OCI-M1 (cell line): ENCODE measurements around the gene PDLIM5.
"Not testable (repeated sequence)": the region's sequence is repeated elsewhere in the genome, so short reads cannot be mapped to it uniquely, and the experiment has no call there.

Source experiments
- DNase-seq: peaks from one replicate; lab custom pipeline; 2025; lab: John Stamatoyannopoulos, UW

The PDLIM5 gene, protein sequence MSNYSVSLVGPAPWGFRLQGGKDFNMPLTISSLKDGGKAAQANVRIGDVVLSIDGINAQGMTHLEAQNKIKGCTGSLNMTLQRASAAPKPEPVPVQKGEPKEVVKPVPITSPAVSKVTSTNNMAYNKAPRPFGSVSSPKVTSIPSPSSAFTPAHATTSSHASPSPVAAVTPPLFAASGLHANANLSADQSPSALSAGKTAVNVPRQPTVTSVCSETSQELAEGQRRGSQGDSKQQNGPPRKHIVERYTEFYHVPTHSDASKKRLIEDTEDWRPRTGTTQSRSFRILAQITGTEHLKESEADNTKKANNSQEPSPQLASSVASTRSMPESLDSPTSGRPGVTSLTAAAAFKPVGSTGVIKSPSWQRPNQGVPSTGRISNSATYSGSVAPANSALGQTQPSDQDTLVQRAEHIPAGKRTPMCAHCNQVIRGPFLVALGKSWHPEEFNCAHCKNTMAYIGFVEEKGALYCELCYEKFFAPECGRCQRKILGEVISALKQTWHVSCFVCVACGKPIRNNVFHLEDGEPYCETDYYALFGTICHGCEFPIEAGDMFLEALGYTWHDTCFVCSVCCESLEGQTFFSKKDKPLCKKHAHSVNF

DNA sequence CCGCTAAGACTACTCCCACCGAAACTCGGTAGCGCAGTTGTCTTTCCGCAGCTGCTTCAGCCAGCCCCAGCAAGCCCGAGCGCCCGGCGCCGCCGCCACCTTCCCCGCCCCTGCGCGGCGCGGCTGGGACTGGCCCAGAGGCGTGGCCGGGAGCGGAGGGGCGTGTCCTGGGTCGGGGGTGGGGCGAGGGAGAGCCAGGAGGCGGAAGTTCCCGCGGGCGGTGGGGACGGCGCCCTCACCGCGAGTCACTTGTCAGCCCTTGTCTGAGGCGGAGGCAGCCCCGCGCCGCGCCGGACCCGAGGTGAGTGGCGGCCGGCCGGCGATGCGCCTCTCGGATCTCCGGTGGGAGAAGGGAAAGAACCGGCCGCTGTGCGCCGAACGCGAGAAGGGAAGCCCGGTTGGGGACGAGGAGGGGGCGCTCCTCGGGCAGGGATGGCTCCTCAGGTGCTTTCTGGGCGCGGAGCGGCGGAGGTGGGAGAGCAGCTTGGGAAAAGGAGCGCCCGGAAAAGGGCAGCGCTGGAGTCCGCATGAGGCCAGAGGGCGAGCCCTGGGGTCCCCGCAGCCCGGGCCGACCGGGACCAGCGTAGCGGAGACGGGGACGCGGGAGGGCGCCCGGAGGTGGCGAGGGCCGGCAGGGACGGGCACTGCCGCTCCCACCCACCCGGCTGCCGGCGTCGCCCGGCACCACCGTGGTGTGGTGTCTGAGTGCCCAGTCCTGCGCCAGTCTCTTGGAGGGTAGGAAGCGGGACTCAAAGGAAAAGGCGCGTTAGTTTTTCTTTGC is at the start of gene PDLIM5:
PDLIM5 (plus strand) TSS at position 248 of the 781 bp plus-strand sequence. CDS start 3,347 bp downstream, outside the sequence.
- DNase-seq: peak; percentile 94

DNA sequence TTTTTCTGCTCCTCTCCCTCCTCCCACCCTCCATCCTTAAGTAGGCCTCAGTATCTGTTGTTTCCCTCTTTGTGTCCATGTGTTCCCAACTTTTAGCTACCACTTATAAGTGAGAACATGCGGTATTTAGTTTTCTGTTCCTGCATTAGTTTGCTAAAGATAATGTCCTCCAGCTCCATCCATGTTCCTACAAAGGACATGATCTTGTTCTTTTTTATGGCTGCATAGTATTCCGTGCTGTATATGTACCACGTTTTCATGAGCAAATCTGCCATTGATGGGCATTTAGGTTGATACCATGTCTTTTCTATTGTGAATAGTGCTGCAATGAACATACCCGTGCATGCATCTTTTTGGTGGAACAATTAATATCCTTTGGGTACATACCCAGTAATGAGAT is 49.3 kb upstream of the PDLIM5 start:
- not testable (repeated sequence) for DNase-seq

DNA sequence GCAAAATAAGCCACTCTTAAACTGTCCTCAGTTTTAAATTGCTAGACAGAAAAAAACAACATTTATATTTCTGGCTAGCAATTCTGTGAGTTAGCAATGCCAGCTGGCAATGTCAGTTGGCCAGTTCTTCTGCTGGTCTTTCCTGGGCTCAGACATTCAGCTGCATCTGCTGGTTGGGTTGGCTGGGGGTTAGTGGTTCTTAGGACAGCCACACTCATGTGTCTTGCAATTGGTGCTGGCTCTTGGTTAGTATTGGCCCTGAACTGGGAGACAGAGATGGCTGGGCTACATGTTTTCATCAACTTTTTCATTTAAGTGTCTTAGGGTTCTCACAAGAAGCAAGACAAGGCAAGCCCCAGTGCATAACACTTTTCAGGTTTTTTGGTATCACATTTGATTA is 48.0 kb upstream of the PDLIM5 start:
- DNase-seq: no peak

DNA sequence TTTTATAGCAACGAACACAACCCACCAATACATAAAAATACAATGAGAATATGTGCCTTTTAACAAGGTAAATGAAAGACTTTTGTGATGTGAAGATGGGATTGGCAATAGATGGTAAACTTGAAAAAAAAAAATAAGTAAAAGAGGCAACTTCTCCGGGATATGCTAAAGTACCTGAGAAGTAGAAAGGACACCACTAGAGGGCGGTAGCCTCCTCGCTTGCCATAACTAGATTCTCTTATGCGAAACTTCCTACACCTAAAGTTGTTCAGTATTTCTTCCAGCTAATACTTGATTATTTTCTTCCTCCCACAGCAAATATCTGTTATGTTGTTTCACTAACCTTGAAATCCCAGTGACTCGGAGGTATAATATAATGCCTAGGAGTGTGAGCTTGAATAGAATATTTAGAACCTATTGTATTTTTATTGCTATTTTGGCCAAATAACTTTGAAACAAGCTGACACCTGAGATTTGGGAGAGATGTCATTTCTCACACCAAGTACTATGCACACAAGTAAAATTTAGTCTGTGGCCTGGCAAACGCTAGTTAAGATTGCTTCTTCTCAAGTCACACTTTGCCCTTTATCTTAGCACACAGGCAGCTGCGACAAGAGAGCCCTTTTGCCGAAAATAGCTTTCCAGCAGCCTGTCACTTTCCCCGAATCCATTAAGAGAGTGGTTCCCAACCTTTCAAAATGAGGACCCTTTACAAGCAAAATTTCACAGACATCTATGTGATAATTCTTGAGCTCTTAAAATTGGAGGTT is 44.9 kb upstream of the PDLIM5 start:
- peak; percentile 92 for DNase-seq

DNA sequence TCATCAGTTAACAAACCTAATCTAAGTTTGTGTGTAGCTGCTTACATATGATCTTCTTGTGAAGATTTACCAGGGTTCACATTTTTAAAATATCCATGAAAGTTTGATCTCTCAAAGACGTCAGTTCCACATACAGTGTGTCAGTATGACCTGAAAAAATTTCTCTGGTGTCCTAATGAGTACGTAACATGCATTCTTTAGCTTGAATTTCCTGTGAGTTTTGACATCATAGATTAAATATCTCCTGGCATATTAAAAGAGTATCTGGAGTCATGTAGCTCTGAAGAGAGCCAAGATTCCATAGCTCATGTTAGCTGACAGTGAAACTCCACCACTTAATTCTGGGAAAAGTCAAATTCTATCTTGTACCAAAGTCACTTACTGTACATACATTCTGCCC is 43.9 kb upstream of the PDLIM5 start:
- no peak for DNase-seq

DNA sequence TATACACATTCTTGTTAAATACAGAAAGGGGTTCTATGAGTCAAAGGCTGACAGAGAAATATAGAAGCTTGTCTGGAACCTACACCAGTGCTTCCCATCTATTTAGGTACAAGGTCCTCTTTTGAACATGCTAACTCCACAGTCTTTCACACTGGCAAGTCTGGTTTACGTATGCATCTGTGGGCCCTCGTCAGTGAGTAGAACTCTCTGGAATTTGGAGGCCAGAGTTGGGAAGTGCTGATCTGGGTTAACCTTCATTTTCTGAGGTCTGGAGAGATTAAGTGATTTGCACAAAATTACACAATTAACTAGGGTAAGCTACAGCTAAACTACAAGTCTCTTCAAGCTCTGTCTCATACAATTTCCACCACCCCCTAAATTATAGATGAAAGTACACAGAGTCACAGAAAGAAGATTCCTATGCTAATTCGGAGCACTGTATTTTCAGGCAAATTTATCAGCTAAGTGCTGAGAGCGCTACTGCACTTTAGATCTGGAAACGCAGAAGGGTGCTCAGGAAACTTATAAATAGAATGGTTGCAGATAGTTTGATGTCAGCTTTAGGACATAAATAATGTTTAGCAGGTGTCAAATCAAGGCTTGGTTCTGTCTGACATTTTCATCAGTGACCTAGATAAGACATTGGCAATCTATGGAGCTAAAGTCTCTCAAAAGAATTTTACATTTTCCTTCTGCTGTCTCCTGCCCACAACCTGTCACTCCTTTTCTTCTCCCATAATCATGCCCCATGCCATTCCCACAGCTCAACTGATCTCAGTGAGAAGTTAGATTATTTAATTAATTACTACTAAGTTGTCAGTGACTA is 43.0 kb upstream of the PDLIM5 start:
- no peak for DNase-seq

DNA sequence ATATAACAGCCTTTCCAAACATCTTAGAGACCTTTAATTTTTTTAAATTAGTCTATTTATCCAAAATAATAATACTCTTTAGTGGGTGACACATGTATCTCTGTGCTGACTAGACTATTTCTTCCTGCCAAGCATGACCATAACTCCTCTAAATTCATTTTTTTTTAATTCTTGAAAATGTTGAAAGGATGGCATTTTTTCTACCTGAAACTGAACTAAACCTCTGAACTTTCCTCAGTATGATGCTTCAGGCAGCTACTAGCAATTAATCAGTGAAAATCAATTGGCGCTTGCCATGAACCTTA is 42.4 kb upstream of the PDLIM5 start:
- no peak for DNase-seq

DNA sequence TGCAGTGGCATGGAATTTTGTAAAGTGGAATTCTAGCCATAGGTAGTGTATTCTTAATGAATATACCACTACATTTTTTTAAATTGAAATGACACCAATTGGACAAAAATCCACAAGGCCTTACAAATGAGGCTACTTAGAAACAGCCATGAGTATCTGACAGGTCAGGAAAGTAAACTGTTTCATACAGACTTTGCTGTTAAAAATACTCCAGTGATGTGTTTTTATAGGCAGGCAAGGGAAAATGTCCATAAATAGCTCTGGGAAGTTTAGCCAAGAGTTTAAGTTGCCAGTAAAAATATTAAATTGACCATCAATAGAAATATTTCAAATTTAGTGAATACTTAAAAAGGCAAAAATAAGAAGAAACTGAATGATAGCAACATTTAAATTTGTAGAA is 41.8 kb upstream of the PDLIM5 start:
- DNase-seq: no peak

DNA sequence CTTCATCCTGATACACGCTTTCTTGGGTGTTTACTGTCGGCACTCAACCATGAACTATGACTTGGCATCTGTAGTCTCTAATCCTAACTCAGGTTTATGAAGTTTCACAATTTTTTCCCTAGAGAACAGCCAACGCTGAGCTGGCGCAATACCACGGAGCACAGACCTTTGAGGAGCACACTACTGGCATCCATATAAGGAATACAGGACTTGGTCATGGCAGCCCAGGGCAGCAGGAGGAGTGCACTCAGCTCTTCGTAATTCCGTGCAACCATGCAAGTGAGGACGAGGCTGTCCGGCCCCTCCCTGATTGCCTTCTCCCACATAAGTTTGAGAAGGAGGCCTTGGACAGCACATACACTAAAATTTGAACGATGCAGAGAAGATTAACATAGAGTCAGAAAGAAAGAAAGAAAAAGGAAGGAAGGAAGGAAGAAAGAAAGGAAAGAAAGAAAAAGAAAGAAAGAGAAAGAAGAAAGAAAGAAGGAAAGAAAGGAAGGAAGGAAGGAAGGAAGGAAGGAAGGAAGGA is 41.0 kb upstream of the PDLIM5 start:
- DNase-seq: no peak

DNA sequence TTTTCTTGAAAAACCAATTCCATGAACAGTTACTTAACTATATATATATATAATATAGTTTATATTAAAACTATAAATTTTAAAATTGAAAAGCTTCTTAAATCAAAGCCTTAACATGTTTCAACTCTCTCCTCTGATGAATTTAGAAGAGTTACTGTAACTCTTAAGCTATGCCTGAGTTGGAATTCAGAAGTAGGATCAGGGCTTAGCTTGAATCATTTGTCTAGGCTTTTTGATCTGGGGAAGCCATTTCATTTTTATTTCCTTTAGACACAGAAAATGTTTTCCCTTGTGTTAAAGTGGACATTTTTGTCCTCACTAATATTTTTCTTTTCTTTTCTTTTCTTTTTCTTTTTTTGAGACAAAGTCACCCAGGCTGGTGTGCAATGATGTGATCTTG is 40.4 kb upstream of the PDLIM5 start:
- no peak for DNase-seq

DNA sequence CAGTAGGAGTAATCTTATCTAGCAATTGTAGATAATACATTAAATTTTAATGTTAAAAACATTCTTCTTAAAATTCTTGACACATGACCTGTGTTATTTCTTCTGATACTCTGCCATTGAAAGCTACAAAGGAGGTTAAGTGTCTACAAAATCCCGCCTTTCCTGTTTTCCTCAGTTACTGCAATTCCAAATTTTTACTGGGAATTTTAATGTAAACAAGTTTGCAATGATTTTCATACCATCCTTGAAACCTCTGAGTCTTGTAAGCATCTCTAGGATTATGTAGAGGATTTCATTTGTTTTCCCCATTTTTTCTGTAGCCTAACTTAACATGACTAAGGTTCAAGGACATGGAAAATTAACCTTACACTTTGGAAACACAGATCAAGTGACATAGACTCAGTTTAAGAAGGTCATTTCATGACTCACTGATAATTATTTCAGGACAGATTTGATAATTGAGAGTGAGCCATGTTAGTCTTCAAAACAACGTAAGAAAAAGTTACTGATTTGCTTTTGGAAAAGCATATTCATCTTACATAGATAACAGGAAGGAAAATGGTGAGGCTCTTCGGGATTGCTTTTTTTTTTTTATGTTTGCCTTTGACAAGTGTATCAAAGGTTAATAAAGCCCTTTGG is 39.6 kb upstream of the PDLIM5 start:
- no peak for DNase-seq

DNA sequence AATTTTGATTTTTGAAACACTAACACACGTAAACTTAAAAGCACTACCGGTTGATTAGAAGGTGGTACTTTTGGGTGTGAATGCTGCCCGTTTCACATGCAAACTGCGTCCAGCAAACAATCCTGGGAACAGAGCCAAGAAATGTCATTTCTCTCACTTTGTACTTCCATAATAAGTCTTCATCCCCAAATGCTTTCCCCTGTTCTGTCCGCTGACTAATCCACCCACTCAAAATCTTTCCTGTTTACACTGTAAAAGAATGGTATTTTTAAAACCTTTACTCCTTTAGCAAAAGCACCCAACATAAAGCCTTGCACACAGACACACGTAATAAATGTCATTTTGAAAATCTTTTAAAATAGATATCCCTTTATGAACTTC is 39.1 kb upstream of the PDLIM5 start:
- no peak for DNase-seq

DNA sequence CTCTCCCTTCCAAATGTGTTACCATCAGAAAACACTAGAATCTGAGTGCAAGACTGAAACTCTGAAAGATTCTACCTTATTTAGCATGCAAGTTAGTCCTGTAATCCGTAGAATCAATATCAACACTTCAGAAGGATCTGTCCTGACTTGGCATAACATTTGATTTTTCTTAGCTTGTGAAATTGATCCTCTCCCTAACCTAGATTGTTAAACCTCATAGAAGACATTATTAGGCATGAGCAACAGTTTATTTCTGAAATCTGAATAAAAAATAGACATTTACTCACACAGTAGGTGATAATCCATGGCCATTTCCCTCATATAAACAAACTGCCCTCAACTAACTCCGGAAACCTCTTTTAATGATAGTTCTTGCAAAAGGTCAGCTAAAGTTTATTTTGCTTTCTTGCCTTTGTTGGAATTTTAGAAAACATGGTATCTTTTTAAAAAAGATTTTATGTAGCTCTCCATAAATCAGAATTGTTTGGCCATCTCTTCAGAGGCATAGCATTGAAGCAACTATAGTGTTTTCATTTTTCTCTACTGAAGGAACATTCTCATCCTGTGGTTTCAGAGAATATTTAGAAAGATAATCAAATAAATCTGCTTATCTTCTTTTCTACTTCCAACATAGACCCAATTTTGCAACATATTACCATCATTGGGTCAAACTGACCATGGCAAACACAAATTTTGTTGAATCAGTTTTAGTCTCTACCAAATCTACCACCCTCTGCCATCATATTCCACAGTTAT is 38.5 kb upstream of the PDLIM5 start:
- DNase-seq: no peak

DNA sequence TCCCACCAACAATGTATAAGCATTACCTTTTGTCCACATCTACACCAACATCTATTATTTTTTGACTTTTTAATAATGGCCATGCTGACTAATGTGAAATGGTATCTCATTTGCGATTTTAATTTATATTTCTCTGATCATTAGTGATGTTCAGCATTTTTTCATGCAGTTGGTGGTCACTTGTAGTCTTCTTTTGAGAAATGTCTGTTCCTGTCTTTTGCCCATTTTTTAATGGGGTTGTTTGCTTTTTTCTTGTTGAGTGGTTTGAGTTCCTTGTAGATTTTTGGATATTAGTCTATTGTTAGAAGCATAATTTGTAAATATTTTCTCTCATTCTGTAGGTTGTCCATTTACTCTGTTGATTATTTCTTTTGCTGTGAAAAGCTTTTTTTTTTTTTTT is 36.8 kb upstream of the PDLIM5 start:
- DNase-seq: no peak

DNA sequence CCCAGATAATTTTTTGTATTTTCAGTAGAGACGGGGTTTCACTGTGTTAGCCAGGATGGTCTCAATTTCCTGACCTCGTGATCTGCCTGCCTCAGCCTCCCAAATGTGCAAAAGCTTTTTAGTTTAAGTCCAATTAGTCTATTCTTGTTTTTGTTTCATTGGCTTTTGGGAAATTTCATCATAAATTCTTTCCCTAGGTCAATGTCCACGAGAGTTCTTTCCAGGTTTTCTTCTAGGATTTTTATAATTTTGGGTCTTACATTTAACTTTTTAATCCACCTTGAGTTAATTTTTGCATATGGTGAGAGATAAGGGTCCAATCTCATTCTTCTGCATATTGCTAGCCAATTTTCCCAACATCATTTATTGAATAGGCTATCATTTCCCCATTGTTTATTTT is 36.3 kb upstream of the PDLIM5 start:
- no peak for DNase-seq

DNA sequence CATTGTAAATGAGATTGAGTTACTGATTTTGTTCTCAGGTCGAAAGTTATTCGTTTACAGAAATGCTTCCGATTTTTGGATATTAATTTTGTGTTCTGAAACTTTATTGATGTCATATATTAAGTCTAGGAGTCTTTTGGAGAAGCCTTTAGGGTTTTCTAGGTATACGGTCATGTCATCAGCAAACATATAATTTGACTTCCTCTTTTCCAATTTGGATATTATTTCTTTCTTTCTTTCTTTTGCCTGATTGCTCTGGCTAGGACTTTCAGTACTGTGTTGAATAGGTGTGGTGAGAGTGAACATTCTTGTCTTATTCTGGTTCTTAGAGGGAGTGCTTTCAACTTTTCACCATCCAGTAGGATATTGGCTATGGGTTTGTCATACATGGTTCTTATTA is 35.4 kb upstream of the PDLIM5 start:
- no peak for DNase-seq

DNA sequence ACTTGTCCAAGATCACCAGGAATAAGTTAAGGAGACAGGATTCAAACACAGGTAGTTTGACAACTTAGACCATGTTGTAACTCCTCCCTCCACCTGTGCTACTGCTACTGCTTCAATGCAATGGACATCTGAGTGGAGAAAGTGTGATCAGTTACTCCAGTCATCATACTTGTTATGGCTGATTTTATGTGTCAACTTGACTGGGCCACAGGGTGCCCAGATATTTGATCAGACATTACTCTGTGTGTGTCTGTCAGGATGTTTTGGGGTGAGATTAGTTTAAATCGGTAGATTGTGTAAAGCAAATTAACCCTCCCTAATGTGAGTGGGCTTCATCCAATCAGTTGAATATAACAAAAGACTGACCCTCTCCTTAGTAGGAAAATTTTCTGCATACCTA is 34.8 kb upstream of the PDLIM5 start:
- no peak for DNase-seq

DNA sequence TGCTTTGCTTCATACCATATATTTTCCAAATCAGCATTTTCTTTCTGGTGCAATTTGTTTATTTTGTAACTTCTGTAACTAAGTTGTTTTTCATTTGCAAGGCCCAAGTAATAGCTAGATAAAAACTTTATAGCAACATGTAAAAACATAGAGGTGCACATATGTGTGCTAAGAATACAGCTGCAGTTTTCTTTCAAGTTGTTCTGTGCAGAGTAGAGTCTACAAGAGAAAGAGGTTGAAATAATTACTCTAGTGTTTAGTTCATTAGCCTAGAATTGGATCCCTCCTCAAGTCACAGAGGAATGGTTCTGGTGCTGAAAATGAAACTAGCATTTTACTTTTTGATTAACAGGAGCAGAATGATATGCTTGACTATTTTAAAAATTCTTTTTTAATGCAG is 32.2 kb upstream of the PDLIM5 start:
- no peak for DNase-seq

DNA sequence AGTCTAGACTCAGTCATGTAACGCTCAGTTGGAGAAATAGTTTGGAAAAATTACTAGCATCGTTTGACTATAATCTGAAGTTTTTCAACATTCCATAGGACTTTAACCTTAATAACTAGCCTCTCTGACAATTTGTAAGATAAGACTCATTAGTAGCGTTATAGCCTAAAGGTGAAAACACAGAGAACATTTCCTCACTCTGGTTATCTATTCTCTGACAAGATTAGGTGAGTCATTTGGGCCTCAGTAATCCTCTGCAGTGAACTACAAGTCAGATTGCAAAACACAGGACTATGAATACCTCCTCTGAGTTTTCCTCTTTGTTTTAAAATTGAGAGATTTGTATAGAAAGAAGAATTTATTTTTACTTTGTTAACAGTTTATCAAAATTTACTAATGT is 31.8 kb upstream of the PDLIM5 start:
- peak; percentile 12 for DNase-seq

DNA sequence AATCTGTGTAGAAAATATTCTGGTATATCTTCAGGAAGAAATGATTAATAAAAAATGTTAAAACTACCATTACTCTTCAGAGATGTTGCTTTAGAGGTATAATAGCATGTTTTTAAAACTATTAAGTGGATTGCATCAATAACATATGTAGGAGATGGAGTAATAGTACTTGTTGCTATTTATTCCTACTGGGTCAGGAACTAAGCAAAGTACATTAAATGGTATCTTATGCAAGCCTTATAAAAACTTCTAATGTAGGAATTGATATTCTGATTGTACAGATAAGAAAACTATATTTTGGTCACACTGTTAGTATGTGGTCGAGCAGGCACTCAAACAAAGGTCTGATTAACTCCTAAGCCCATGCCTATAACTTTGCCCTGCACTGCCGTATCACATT is 31.4 kb upstream of the PDLIM5 start:
- no peak for DNase-seq
